GF-D8 (cell line): Measurements from ENCODE around the gene ACOT12.
"Not testable (repeated sequence)": the region's sequence is repeated elsewhere in the genome, so short reads cannot be mapped to it uniquely, and the experiment has no call there.

Experiments
- DNase-seq: peaks from one replicate; lab custom pipeline; 2025; lab: John Stamatoyannopoulos, UW

The ACOT12 gene

DNA sequence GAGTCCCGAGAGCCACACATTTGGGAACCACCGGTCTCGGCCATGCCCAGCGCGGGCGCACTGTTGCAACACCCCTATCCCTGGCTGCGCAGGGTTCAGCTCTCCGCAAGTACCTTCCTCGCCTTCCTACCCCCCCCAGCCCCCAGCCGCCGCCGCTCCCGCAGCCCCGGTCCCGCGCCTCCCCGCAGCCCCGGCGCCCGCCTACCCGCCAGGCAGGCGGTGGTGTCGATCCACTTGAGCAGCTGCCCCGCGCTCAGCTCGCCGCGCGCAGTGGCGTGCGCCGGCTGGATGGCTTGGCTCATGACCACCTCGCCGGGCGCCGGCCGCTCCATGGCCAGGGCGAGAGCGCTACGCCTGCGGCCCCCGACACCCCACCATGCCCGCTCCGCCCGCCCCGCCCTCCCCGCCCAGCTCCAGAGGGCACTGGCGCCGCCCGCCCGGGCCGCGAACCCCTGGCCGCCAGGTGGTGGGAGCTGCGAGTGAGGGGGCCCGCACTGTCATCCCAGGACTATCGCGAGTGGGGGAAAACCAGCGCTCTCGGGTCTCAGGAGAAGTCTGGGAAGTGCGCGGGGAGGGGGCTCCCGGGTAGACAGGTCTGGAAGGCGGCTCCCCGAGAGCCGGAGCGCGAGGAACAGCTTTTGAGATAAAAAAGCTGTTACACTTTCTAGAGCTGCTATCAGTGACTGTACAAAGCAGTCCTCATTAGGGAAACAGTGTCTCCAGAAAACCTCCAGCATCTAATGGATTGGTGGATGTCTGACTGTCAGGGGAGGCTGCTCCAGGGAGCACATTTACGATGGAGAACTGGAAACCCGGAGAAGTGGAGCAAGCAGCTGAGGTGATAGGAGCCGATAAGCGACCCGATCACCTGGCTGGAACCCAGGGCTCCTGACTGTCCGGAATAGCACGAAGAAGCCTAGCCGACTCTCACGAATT is at the start of gene ACOT12:
ACOT12 (minus strand) TSS at position 352 of the 936 bp plus-strand sequence; CDS start at position 332, 20 bp downstream.
- no peak for DNase-seq

GRCh38 chr5:81435023-81435422 is 41.1 kb upstream of the ACOT12 start:
- no peak for DNase-seq

DNA sequence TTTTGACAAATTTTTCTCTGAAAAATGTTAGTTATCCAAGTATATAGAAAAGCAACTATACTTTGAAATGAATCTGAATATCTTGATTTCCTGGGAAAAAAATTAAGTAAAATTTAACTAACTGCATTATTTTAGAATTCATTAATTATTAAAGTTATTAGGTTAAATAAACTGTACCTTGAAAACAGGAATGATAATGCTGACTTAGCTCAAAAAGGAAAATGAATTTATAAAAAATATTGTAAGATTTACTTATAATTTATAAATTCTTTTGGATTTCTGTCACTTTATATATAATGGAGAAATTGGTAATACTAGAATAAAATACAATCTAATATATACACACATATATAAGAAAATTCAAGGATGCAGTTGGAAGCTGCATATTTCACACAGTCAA is 36.1 kb upstream of the ACOT12 start:
- DNase-seq = no peak

GRCh38 chr5:81429363-81429762 is 35.4 kb upstream of the ACOT12 start:
- DNase-seq = no peak

- no peak for DNase-seq
These were observed 34.9 kb upstream of the ACOT12 start for GRCh38 chr5:81428861-81429260.

DNA sequence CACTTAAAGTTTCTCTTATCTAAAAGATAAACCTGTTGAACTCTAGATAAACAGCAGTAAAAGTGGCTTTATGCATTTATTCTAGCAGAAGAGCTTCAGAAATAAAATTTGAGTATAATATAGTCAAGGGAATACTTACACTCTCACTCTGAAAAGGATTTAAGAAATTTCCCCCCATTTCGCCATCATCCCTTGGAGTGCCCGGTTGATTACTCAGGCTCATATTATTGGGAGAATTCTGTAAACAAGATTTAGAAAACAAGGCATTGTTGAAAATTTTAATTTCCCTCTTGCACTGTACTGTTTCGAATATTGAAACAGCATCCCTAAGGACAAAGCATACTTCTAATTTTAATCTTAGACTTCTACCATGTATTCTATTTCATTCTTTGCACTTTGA is 34.5 kb upstream of the ACOT12 start:
- DNase-seq = no peak

- no peak for DNase-seq
These were observed 33.6 kb upstream of the ACOT12 start for GRCh38 chr5:81427566-81427965.

DNA sequence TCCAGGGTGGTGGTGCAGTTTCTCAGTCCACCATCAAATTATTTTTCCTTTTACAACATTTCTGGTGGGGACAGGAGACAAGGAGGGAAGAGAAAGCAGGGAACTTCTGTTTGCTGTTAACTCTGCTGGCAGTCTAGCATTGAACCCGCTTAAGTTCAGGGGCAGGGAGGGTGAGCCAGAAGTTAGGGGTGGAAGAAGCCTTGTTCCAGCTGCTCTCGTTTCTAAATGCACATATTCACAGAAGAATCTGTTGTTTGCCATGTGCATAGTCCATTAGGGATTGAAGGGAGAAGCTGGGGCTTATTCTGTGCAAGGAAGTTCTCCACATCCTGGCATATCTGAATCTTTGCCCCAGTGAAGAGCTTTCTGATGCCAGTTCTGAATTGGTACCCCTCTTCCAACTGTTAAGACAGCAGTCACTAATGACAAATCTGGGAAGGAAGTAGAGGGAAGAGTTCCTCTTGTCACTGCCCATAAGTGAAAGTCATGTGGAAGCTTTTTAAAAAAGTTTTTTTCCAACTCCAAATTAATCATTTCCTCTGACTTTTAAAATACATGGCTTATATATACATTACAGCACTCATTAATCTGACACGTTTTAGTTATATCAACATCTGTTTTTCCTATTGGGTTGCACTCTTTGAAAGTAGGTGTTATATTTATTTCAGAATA is 32.6 kb upstream of the ACOT12 start:
- no peak for DNase-seq

- no peak for DNase-seq
These were observed 31.6 kb upstream of the ACOT12 start for GRCh38 chr5:81425569-81425968.

- no peak for DNase-seq
These were observed 30.8 kb upstream of the ACOT12 start for GRCh38 chr5:81424728-81425127.

DNA sequence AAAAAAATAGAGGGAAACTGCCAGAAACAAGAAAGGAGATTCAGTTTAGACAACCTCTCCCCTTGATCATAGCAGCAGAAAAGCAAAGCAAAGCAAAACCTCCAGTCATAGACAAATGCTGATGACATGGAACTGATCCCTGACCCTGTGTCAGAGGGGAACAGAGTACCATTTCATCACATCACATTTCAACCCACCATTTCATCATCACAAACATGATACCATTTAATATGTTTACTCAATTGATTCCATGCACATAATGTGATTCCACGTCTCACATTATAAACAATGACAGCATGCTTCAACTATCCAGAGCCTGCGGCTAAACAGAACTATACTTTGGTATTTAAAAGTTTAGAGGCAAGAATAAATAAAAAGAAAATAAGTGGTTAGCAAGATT is 28.7 kb upstream of the ACOT12 start:
- DNase-seq = no peak

GRCh38 chr5:81420039-81420667 is 26.2 kb upstream of the ACOT12 start:
- DNase-seq = no peak

GRCh38 chr5:81418606-81419005 is 24.7 kb upstream of the ACOT12 start:
- no peak for DNase-seq

DNA sequence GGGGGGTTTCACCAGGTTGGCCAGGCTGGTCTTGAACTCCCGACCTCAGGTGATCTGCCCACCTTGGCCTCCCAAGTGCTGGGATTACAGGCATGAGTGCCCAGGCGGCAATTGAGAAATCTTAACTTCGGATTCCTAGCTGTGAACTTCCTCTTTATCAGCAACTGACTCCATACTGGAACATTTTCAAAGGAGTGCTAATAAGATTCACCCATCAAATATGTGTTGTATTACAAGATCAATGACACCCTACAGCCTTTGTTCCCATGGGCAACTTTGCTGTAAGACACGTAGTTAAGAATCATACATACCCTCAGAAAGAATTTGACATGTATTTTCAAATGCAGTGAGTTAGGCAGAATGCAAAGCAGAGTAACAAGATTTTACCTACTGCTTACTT is 23.1 kb upstream of the ACOT12 start:
- DNase-seq = no peak

DNA sequence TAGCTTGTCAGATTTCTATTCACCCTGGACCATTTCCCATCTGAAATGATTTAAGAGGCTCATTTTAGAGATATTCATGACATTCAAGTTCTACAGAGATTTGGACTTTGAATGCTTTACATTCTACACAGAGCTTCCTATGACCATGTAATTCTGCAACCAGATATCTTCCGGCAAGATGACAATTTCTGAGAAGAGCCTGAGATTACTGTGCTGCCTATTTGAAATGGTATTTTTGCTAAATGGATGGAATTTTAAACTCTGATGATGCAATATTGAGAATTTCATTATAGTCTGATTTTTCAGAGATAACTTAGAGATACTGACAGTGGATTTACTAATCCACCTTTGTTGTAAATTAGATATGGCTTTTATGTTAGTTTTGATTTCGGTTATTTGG is 16.0 kb upstream of the ACOT12 start:
- no peak for DNase-seq

DNA sequence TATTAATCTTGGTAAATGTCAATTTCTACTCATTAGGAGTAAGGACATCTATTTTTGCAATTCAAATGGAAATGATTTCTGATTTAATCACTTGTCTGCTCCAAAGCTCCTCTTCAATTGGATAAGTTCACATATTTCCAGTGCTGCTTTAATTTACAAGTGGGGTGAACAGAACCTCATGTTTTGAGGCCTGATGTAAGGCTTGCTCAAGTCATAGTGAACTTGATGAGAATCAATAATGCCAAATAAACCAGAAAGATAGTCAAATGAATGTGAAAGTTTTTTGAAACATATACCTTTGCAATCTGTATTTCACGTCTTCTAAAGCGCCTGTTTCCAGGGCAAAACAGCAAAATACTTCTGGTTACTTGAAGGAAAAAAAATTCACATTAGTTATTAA is 15.4 kb upstream of the ACOT12 start:
- DNase-seq = no peak

- no peak for DNase-seq
These were observed 14.6 kb upstream of the ACOT12 start for GRCh38 chr5:81408496-81408895.

DNA sequence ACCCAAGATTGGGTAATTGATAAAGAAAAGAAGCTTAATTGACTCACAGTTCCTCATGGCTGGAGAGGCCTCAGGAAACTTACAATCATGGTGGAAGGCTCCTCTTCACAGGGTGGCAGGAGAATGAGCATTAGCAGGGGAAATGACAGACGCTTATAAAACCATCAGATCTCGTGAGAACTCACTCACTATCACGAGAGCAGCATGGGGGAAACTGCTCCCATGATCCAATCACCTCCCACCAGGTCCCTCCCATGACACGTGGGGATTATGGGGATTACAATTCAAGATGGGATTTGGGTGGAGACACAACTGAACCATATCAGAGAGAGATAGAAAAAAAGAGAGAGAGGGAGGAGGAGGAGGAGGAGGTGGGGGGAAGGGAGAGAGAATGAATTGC is 13.9 kb upstream of the ACOT12 start:
- not testable (repeated sequence) for DNase-seq

DNA sequence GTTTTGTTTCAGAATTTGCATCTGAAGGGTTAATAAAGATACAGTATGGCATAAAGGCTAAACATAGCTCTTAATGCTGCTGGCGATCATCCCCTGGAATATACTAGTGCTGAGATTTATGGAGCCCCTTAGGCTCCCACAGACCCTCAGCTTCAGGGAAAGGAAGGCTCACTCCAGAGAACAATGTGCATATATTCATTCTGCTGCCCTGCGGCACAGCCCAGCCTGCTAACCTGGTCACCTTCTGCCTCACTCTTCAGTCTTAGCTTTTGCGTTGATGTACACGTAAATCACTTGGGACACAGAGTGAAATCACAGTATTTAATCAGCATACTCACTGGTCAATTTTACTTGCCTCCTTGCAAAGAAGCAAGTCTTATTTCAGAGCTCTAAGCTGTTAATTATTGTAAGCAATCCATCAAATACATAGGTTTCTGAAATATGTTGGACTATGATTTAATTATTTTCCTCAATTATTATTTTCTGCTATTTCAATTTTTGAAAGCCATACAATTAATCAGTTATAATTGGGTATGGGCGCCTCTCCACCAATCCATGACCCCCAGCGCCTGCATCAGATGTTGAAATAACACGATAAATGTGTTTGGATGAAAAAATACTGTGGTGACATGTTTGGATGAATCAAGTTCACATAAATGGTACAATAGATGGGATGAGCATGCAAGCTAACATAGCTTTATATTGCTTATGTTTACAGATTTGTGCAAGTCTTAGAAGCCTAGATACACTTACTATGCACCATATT is 11.4 kb upstream of the ACOT12 start:
- DNase-seq = no peak

- DNase-seq = no peak
These were observed 8.4 kb upstream of the ACOT12 start for GRCh38 chr5:81402192-81402930.

- no peak for DNase-seq
These were observed 7.3 kb upstream of the ACOT12 start for GRCh38 chr5:81401266-81401665.
